ENCODE measurements around the gene ZNF32.

The ZNF32 gene

GRCh38 chr10:43596546-43596945 is 52.1 kb downstream of the ZNF32 start:
- TF ChIP-seq, protein P1, sequence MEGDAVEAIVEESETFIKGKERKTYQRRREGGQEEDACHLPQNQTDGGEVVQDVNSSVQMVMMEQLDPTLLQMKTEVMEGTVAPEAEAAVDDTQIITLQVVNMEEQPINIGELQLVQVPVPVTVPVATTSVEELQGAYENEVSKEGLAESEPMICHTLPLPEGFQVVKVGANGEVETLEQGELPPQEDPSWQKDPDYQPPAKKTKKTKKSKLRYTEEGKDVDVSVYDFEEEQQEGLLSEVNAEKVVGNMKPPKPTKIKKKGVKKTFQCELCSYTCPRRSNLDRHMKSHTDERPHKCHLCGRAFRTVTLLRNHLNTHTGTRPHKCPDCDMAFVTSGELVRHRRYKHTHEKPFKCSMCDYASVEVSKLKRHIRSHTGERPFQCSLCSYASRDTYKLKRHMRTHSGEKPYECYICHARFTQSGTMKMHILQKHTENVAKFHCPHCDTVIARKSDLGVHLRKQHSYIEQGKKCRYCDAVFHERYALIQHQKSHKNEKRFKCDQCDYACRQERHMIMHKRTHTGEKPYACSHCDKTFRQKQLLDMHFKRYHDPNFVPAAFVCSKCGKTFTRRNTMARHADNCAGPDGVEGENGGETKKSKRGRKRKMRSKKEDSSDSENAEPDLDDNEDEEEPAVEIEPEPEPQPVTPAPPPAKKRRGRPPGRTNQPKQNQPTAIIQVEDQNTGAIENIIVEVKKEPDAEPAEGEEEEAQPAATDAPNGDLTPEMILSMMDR (IDR thresholded peaks at IDR 0.05; ENCODE audit: low read depth, low read length) = no peak
- DNase-seq (ENCODE audit: extremely low read depth, low read depth) = no peak

DNA sequence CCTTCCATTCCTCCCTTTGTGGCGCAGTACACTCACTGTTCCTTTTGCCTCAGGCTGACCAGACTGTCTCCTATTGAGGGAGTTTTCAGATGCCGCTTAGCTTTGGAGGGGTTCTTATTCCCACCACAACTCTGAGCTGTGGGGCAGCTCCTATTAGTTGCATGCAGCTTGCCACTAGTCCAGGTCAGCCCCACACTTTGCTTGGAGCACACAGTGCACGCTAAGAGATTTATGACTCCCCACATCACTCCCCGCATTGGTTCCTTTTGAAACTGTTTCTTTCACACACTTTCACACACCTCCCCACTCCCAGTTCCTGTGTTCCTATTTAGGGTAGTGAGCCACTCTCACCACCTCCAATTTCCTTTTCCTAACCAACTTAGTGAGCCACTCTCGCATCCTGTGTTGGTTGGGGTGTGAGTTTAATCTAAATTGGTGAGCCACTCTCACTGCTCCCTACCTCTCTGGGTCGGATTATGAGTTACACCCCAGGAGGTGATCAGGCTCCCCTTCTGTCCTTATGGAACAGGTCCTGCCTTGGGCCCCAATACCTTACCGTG is 52.9 kb downstream of the ZNF32 start:
- no peak for DNase-seq (ENCODE audit: extremely low read depth, low read depth)
- TF ChIP-seq, protein P1 (IDR thresholded peaks at IDR 0.05; ENCODE audit: low read depth, low read length) = no peak

GRCh38 chr10:43594944-43595589 is 53.6 kb downstream of the ZNF32 start:
- TF ChIP-seq, protein P1 (IDR thresholded peaks at IDR 0.05; ENCODE audit: low read depth, low read length) = no peak
- DNase-seq (ENCODE audit: extremely low read depth, low read depth) = no peak

Data from AG09319 (cell line).